SK-N-SH (cell line): ENCODE results near the gene HAND1.

ENCODE experiments used
- CTCF ChIP-seq: fragments of 200-600 bp; sonication (generic); IDR thresholded peaks from 2 replicates; pipeline ENCODE4 v1.6.1; 2017; ENCODE audit warnings: antibody characterized with exemption, mild to moderate bottlenecking, moderate library complexity
- ELF1 ChIP-seq: IDR thresholded peaks from 2 replicates; pipeline ENCODE4 v1.4.0; 2012
- EP300 ChIP-seq, 2 experiments: IDR thresholded peaks; 2 replicates each; pipeline versions ENCODE4 v1.4.0 to v1.6.1; 2012; ENCODE audit warnings: borderline replicate concordance in 1 of 2, low read depth in 1 of 2, low read length in 1 of 2
- FOXM1 ChIP-seq: IDR thresholded peaks from 2 replicates; pipeline ENCODE4 v1.4.0; 2012; ENCODE audit warnings: low read depth, mild to moderate bottlenecking
- GATA2 ChIP-seq: sonication (generic); formaldehyde crosslinking; IDR thresholded peaks from 2 replicates; pipeline ENCODE4 v1.5.0; 2020; ENCODE audit warnings: mild to moderate bottlenecking, missing genetic modification reagents
- MAX ChIP-seq: IDR thresholded peaks from 2 replicates; pipeline ENCODE4 v1.4.0; 2012; ENCODE audit warnings: low read depth
- POLR2AphosphoS5 ChIP-seq: IDR thresholded peaks from 2 replicates; pipeline ENCODE4 v1.6.1; 2012; ENCODE audit warnings: low read depth, low read length
- SIN3A ChIP-seq: IDR thresholded peaks from 2 replicates; pipeline ENCODE4 v1.6.1; 2012; ENCODE audit warnings: low read depth, mild to moderate bottlenecking, low read length, moderate library complexity, borderline replicate concordance
- TAF1 ChIP-seq: IDR thresholded peaks from 2 replicates; pipeline ENCODE4 v1.6.1; 2012; ENCODE audit warnings: low read depth, mild to moderate bottlenecking, low read length, moderate library complexity, borderline replicate concordance
- USF2 ChIP-seq: fragments of 150-350 bp; IDR thresholded peaks from 2 replicates; pipeline ENCODE4 v1.6.1; 2017; ENCODE audit warnings: antibody characterized with exemption, low read length, low read depth, borderline replicate concordance
- YY1 ChIP-seq: IDR thresholded peaks from 2 replicates; pipeline ENCODE4 v1.4.0; 2012; ENCODE audit warnings: low read depth, mild to moderate bottlenecking
- ZBTB33 ChIP-seq: IDR thresholded peaks from 2 replicates; pipeline ENCODE4 v1.4.0; 2012; ENCODE audit warnings: low read depth, borderline replicate concordance

- TF ChIP-seq TAF1, result no peak
- no peak for TF ChIP-seq EP300 (IDR thresholded peaks at IDR 0.05; ENCODE audit: borderline replicate concordance in 1 of 2, low read depth in 1 of 2, low read length in 1 of 2)
- TF ChIP-seq CTCF, result no peak
- TF ChIP-seq FOXM1, result no peak
- no peak for TF ChIP-seq ELF1
- no peak for TF ChIP-seq POLR2AphosphoS5
- TF ChIP-seq YY1, result no peak
- TF ChIP-seq USF2, result no peak
- TF ChIP-seq SIN3A, result no peak
- TF ChIP-seq ZBTB33, result no peak
- TF ChIP-seq GATA2 (CRISPR knock-in tag), result no peak
- TF ChIP-seq MAX, result no peak
These were observed 16.0 kb upstream of the HAND1 start for GRCh38 chr5:154494036-154494435.
